A549 (cell line): ENCODE measurements around the gene MSMB. TPM values are rescaled to one million over a fixed set of nuclear protein-coding genes. Genes with fewer than 3 reads are reported as not detected.

Experiments used
- ATAC-seq, 2 experiments: fragments of 200-7000 bp in 1 of 2; fragments of >200 bp in 1 of 2; cut with Nextera tagmentation in 1 of 2; cut with Tn5 transposase in 1 of 2; 3 replicates each; pipeline versions ENCODE4 v1.8.0 to v1.9.1; 2018 to 2020; ENCODE audit warnings: mild to moderate bottlenecking in 1 of 2, moderate library complexity in 1 of 2
- CTCF ChIA-PET: fragments of 300-600 bp; sonication (Branson Sonifier 250); formaldehyde crosslinking; extraction: SDS; loops from one replicate; lab custom pipeline; 2021; ENCODE audit warnings: antibody characterized with exemption, inconsistent platforms; lab: Yijun Ruan, JAX
- POLR2A ChIA-PET: fragments of 350-600 bp; formaldehyde crosslinking; extraction: SDS; loops from one replicate; lab custom pipeline; 2021; ENCODE audit warnings: antibody characterized with exemption, inconsistent platforms; lab: Yijun Ruan, JAX
- DNase-seq, 2 experiments: peaks; one replicate each; pipeline versions ENCODE4 v3.0.0 to v3.0.0-alpha.2; 2011 to 2016; ENCODE audit warnings: low read depth in 1 of 2, low spot score in 1 of 2
- FAIRE-seq: peaks from 2 replicates; lab custom pipeline; 2011; peaks lifted over from hg19 to GRCh38; lab: Jason Lieb, UNC
- H3K27ac ChIP-seq, 2 experiments: fragments of >200 bp; sonication (Bioruptor Twin); formaldehyde crosslinking; 3 replicates each; pipeline ENCODE4 v1.5.1; 2016 to 2017
- H3K4me1 ChIP-seq: fragments of >200 bp; sonication (Bioruptor Twin); formaldehyde crosslinking; 3 replicates; pipeline ENCODE4 v1.6.1; 2016
- H3K4me2 ChIP-seq: fragments of >200 bp; sonication (Bioruptor Twin); formaldehyde crosslinking; 3 replicates; pipeline ENCODE4 v1.6.1; 2016
- H3K4me3 ChIP-seq: fragments of >200 bp; sonication (Bioruptor Twin); formaldehyde crosslinking; 3 replicates; pipeline ENCODE4 v1.5.1; 2016
- H3K9me3 ChIP-seq: fragments of >200 bp; sonication (Bioruptor Twin); formaldehyde crosslinking; 3 replicates; pipeline ENCODE4 v1.6.1; 2016
- CEBPB ChIP-seq, 2 experiments: fragments of >200 bp in 1 of 2; sonication (Bioruptor Twin) in 1 of 2; formaldehyde crosslinking in 1 of 2; IDR thresholded peaks; 2 replicates each; pipeline ENCODE4 v1.6.1; 2012 to 2016
- EHMT2 ChIP-seq: fragments of 200-600 bp; sonication (generic); IDR thresholded peaks from 2 replicates; pipeline ENCODE4 v1.6.1; 2016; ENCODE audit warnings: antibody characterized with exemption, low read depth, mild to moderate bottlenecking, moderate library complexity
- ESRRA ChIP-seq: fragments of 150-350 bp; IDR thresholded peaks from 2 replicates; pipeline ENCODE4 v1.6.1; 2014; ENCODE audit warnings: mild to moderate bottlenecking, low read length, borderline replicate concordance
- GATA3 ChIP-seq: IDR thresholded peaks from 2 replicates; pipeline ENCODE4 v1.6.1; 2012; ENCODE audit warnings: borderline replicate concordance
- HMGXB4 ChIP-seq: fragments of 250-450 bp; sonication (Bioruptor Pico); IDR thresholded peaks from 2 replicates; pipeline ENCODE4 v1.5.0; 2021; ENCODE audit warnings: mild to moderate bottlenecking, moderate library complexity, borderline replicate concordance
- HOXA7 ChIP-seq: fragments of 250-450 bp; sonication (Bioruptor Pico); IDR thresholded peaks from 2 replicates; pipeline ENCODE4 v1.5.0; 2020; ENCODE audit warnings: mild to moderate bottlenecking, moderate library complexity
- HOXB13 ChIP-seq: fragments of 250-450 bp; sonication (Bioruptor Pico); IDR thresholded peaks from 2 replicates; pipeline ENCODE4 v1.5.0; 2020; ENCODE audit warnings: low read depth, mild to moderate bottlenecking, moderate library complexity
- JUN ChIP-seq, 2 experiments: fragments of >200 bp; sonication (Bioruptor Twin); formaldehyde crosslinking; IDR thresholded peaks; 2 replicates in 1 of 2; 3 replicates in 1 of 2; pipeline ENCODE4 v1.6.1; 2016 to 2017
- MAFK ChIP-seq: fragments of 450-650 bp; IDR thresholded peaks from 2 replicates; pipeline ENCODE4 v1.6.1; 2014; ENCODE audit not compliant: partially characterized antibody
- MAZ ChIP-seq: fragments of 150-350 bp; IDR thresholded peaks from 2 replicates; pipeline ENCODE4 v1.6.1; 2014; ENCODE audit warnings: antibody characterized with exemption, low read depth, low read length, borderline replicate concordance
- MYC ChIP-seq: IDR thresholded peaks from 2 replicates; pipeline ENCODE4 v1.6.1; 2012; ENCODE audit warnings: mild to moderate bottlenecking, inconsistent platforms, low read length, improper control_type of control experiment, borderline replicate concordance
- NFE2L2 ChIP-seq: fragments of 150-350 bp; conservative IDR thresholded peaks from 2 replicates; pipeline ENCODE4 v1.6.1; 2014; ENCODE audit warnings: low read length
- NPAS2 ChIP-seq: fragments of 250-450 bp; sonication (Bioruptor Pico); IDR thresholded peaks from 2 replicates; pipeline ENCODE4 v1.8.0; 2022; ENCODE audit warnings: mild to moderate bottlenecking, moderate library complexity, borderline replicate concordance
- NR3C1 ChIP-seq: fragments of >200 bp; sonication (Bioruptor Twin); formaldehyde crosslinking; IDR thresholded peaks from 3 replicates; pipeline ENCODE4 v1.6.1; 2017
- PBX3 ChIP-seq: IDR thresholded peaks from 2 replicates; pipeline ENCODE4 v1.6.1; 2012
- PHF8 ChIP-seq: fragments of 200-600 bp; sonication (generic); IDR thresholded peaks from 2 replicates; pipeline ENCODE4 v1.6.1; 2016; ENCODE audit warnings: low read depth, mild to moderate bottlenecking, antibody characterized with exemption, moderate library complexity, borderline replicate concordance
- RNF2 ChIP-seq: fragments of 200-600 bp; sonication (generic); IDR thresholded peaks from 2 replicates; pipeline ENCODE4 v1.6.1; 2016; ENCODE audit warnings: low read depth, mild to moderate bottlenecking, antibody characterized with exemption, moderate library complexity, borderline replicate concordance
- SMC3 ChIP-seq: fragments of >200 bp; sonication (Bioruptor Twin); formaldehyde crosslinking; IDR thresholded peaks from 3 replicates; pipeline ENCODE4 v1.6.1; 2018; ENCODE audit warnings: inconsistent platforms
- TFCP2L1 ChIP-seq: fragments of 250-450 bp; sonication (Bioruptor Pico); IDR thresholded peaks from 2 replicates; pipeline ENCODE4 v1.5.0; 2021; ENCODE audit warnings: mild to moderate bottlenecking
- ZFP36 ChIP-seq: fragments of 450-650 bp; IDR thresholded peaks from 2 replicates; pipeline ENCODE4 v1.6.1; 2014; ENCODE audit warnings: borderline replicate concordance; ENCODE audit not compliant: partially characterized antibody
- ZSCAN20 ChIP-seq: fragments of 250-450 bp; sonication (Bioruptor Pico); IDR thresholded peaks from 2 replicates; pipeline ENCODE4 v1.8.0; 2022; ENCODE audit warnings: mild to moderate bottlenecking, moderate library complexity
- WGBS: methylation state at CpG from one replicate; pipeline ENCODE4 v1.1.6; 2017; ENCODE audit errors: missing lambda C conversion rate; 5-methylcytosine and 5-hydroxymethylcytosine counted together
- polyA plus RNA-seq, 4 experiments: library from polyadenylated mRNA; depleted of rRNA in 3 of 4; stranded (reverse); fragments of >200 nt; fragmentation: RNase III in 1 of 4; extraction: RNeasy Plus Mini Kit Qiagen cat#74134 plus additional on column Dnase treatment in 1 of 4; gene quantifications; 2 replicates in 3 of 4; 3 replicates in 1 of 4; pipeline ENCODE4 v1.2.3, GENCODE V29; 2011 to 2017
- TF ChIP-seq, protein P1 (sequence below): fragments of >200 bp; sonication (Bioruptor Twin); formaldehyde crosslinking; IDR thresholded peaks from 3 replicates; pipeline ENCODE4 v1.6.1; 2016
- TF ChIP-seq, protein P2 (sequence below): IDR thresholded peaks from 2 replicates; pipeline ENCODE4 v1.6.1; 2012

Gene MSMB
- polyA plus RNA-seq, 2 of the 4 experiments (the other 2 are of a cell fraction): 0.26 TPM; not detected in 1

DNA sequence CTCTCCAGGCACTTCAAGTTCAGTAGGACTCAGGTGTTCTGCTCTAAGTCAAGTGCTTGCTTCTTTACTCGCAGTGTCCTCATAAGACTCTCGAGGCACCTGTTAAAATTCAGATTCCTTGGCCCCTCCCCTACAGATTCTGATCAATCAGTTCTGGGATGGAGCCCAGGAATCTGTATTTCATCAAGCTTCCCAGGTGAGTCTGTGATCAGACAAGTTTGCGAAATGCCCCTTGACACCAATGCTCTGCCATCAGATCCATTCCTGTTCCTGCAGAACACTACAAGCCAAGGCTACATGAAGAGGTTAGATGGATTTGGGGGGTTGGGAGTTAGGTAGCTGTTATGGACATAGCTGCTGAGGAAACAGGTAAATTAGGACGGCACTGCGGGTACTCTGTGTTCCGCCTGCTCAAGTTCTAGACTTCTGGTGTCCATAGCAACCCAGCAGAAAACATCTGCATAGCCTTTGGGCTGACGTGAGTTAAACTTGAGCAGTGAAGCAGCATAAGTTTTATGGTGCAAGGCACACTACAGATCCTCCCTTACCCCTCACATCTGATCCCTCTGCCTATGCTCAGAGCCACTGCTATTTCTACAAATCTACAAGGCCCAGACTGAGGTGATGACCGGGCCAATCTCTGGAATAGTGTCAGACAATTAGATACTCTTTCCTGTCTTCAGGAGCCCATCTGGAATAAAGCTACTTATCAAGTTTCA, 8.8 kb downstream of the MSMB start:
- no peak for FAIRE-seq
- POLR2A ChIA-PET: no interaction called here
- Histone ChIP-seq H3K27ac (no peak overlapping the region), H3K4me2 (no peak overlapping the region), H3K4me3 (no peak overlapping the region), H3K4me1 (0 out of 3 replicates have a peak, but pooled peaks cover 4% of the 10 kb centered on the region)
- CTCF ChIA-PET: interaction anchor here (0.9 to 1.6 kb wide), 2 partner anchors 9 to 182 kb away, joined by 3 to 6 read pairs; no protein-coding TSS in a partner anchor
- no peak for TF ChIP-seq RNF2
- TF ChIP-seq SMC3: no peak
- TF ChIP-seq ZFP36: no peak
- no peak for TF ChIP-seq ZSCAN20
- TF ChIP-seq CEBPB (IDR thresholded peaks at IDR 0.05): no peak
- no peak for TF ChIP-seq HMGXB4 (CRISPR knock-in tag)
- TF ChIP-seq ESRRA: no peak
- TF ChIP-seq JUN (IDR thresholded peaks at IDR 0.05): no peak
- no peak for TF ChIP-seq GATA3
- no peak for TF ChIP-seq MAFK
- TF ChIP-seq HOXB13 (CRISPR knock-in tag): no peak
- no peak for TF ChIP-seq PBX3
- no peak for TF ChIP-seq HOXA7 (CRISPR knock-in tag)
- TF ChIP-seq, all 56 proteins: peak for 0
- no peak for DNase-seq
- no peaks in the 10 kb centered on the region for H3K9me3 ChIP-seq
- 0 out of 6 replicates have a peak, but pooled peaks of 1 of the 2 experiments have one; percentile 7 for ATAC-seq
- WGBS: 69% methylated on average over 8 of the region's 8 CpGs

- Histone ChIP-seq H3K4me3 (no peak overlapping the region), H3K4me2 (no peak overlapping the region), H3K9me3 (no peaks in the 10 kb centered on the region), H3K27ac (no peak overlapping the region), H3K4me1 (peaks cover 4% of the 10 kb centered on the region; the same call in 1 of the 3 replicates)
- ChIA-PET CTCF (interaction anchor here (0.9 kb wide), 1 partner anchor 183 kb away, joined by 3 read pairs; no protein-coding TSS in a partner anchor), POLR2A (no interaction called here)
- TF ChIP-seq NR3C1 (no peak), PBX3 (no peak), ZSCAN20 (no peak), NPAS2 (no peak), MAZ (no peak), ESRRA (no peak), NFE2L2 (no peak), SMC3 (no peak), MYC (no peak), EHMT2 (no peak), RNF2 (no peak), TFCP2L1 (CRISPR knock-in tag) (no peak), HOXB13 (CRISPR knock-in tag) (no peak), CEBPB (IDR thresholded peaks at IDR 0.05) (no peak), PHF8 (no peak)
- TF ChIP-seq, protein P1, sequence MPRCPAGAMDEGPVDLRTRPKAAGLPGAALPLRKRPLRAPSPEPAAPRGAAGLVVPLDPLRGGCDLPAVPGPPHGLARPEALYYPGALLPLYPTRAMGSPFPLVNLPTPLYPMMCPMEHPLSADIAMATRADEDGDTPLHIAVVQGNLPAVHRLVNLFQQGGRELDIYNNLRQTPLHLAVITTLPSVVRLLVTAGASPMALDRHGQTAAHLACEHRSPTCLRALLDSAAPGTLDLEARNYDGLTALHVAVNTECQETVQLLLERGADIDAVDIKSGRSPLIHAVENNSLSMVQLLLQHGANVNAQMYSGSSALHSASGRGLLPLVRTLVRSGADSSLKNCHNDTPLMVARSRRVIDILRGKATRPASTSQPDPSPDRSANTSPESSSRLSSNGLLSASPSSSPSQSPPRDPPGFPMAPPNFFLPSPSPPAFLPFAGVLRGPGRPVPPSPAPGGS: no peak
- TF ChIP-seq, protein P2, sequence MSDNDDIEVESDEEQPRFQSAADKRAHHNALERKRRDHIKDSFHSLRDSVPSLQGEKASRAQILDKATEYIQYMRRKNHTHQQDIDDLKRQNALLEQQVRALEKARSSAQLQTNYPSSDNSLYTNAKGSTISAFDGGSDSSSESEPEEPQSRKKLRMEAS: no peak
- ATAC-seq (peak; percentile 35 to 58; a peak in 3 of 6 replicates), FAIRE-seq (no peak), DNase-seq (no peak)
- WGBS: 33% methylated on average over 8 of the region's 8 CpGs
These were observed 9.9 kb downstream of the MSMB start for GRCh38 chr10:46035923-46036849.
